Activated gamma-delta T cell treated with Interleukin-2 at 50 U/mL for 16 hours (primary cell): Measurements from ENCODE around the gene KRT31.
"Not testable (repeated sequence)": the region's sequence is repeated elsewhere in the genome, so short reads cannot be mapped to it uniquely, and the experiment has no call there.

Experiments
- DNase-seq: peaks from one replicate; pipeline ENCODE4 v3.0.0-alpha.2; 2020

The KRT31 gene

GRCh38 chr17:41383690-41384089 is 13.7 kb downstream of the KRT31 start:
- no peak for DNase-seq

GRCh38 chr17:41382394-41382793 is 15.0 kb downstream of the KRT31 start:
- DNase-seq, result no peak

- DNase-seq, result not testable (repeated sequence)
Measured at GRCh38 chr17:41381943-41382342, 15.5 kb downstream of the KRT31 start, which contains the start of gene KRT34. KRT34 (minus strand) TSS chr17:41382306; CDS start chr17:41382246, 60 bp downstream.

GRCh38 chr17:41380091-41380490 is 17.3 kb downstream of the KRT31 start:
- not testable (repeated sequence) for DNase-seq

- DNase-seq, result no peak
Measured at GRCh38 chr17:41377546-41377945, 19.9 kb downstream of the KRT31 start.

GRCh38 chr17:41369713-41370112 is 27.7 kb downstream of the KRT31 start, which contains the start of gene KRT33B:
KRT33B (minus strand) TSS chr17:41369813; CDS start chr17:41369750, 63 bp downstream.
- DNase-seq, result no peak

GRCh38 chr17:41369023-41369422 is 28.4 kb downstream of the KRT31 start:
- DNase-seq, result no peak

- no peak for DNase-seq
Measured at GRCh38 chr17:41367426-41368075, 29.9 kb downstream of the KRT31 start.

GRCh38 chr17:41366070-41366469 is 31.3 kb downstream of the KRT31 start:
- no peak for DNase-seq

- no peak for DNase-seq
Measured at GRCh38 chr17:41363881-41364280, 33.5 kb downstream of the KRT31 start.

GRCh38 chr17:41360296-41360995 is 37.0 kb downstream of the KRT31 start:
- no peak for DNase-seq

- no peak for DNase-seq
Measured at GRCh38 chr17:41354536-41354935, 42.9 kb downstream of the KRT31 start.

- DNase-seq, result no peak
Measured at GRCh38 chr17:41352597-41353366, 44.6 kb downstream of the KRT31 start.

GRCh38 chr17:41351177-41351576 is 46.2 kb downstream of the KRT31 start:
- no peak for DNase-seq

GRCh38 chr17:41350381-41350878 is 47.0 kb downstream of the KRT31 start, which contains the start of gene KRT33A:
KRT33A (minus strand) TSS chr17:41350828; CDS start chr17:41350767, 61 bp downstream.
- not testable (repeated sequence) for DNase-seq

- no peak for DNase-seq
Measured at GRCh38 chr17:41347869-41348760, 49.3 kb downstream of the KRT31 start.

GRCh38 chr17:41346421-41346820 is 51.0 kb downstream of the KRT31 start:
- not testable (repeated sequence) for DNase-seq

GRCh38 chr17:41345992-41346391 is 51.4 kb downstream of the KRT31 start:
- no peak for DNase-seq
